Heart left ventricle (tissue), 16 donors: ENCODE data around the gene ADAMTS12. TPM values are rescaled to one million over a fixed set of nuclear protein-coding genes. Genes with fewer than 3 reads are reported as not detected.

ENCODE experiments used
- ATAC-seq, 4 donors: fragments of 200-7000 bp; cut with Tn5 transposase; one replicate each; pipeline ENCODE4 v1.9.1; 2020 to 2022; ENCODE audit warnings: moderate library complexity in 4 of 4, mild to moderate bottlenecking in 3 of 4, moderate number of reproducible peaks in 1 of 4
- DNase-seq, 5 donors: peaks; one replicate each; pipeline ENCODE4 v3.0.0-alpha.2; 2020
- H3K27ac ChIP-seq, 12 donors: fragments of 200-600 bp; sonication (generic) in 4 of 12; one replicate each; pipeline versions ENCODE4 v1.5.0 to v1.8.0; 2016 to 2022; ENCODE audit warnings: mild to moderate bottlenecking in 2 of 12
- H3K27me3 ChIP-seq, 9 donors: fragments of 200-600 bp; sonication (generic) in 2 of 9; one replicate each; pipeline versions ENCODE4 v1.5.1 to v1.8.0; 2016 to 2022; ENCODE audit warnings: mild to moderate bottlenecking in 3 of 9
- H3K36me3 ChIP-seq, 9 donors: fragments of 200-600 bp; sonication (generic) in 2 of 9; one replicate each; pipeline versions ENCODE4 v1.5.0 to v1.8.0; 2018 to 2022; ENCODE audit warnings: mild to moderate bottlenecking in 2 of 9
- H3K4me1 ChIP-seq, 12 donors: fragments of 200-600 bp; sonication (generic) in 4 of 12; one replicate each; pipeline versions ENCODE4 v1.5.0 to v1.8.0; 2016 to 2022; ENCODE audit warnings: mild to moderate bottlenecking in 3 of 12
- H3K4me3 ChIP-seq, 12 donors: fragments of 200-600 bp; sonication (generic) in 4 of 12; one replicate each; pipeline versions ENCODE4 v1.5.0 to v1.8.0; 2017 to 2022; ENCODE audit warnings: mild to moderate bottlenecking in 9 of 12, moderate library complexity in 4 of 12
- H3K9me3 ChIP-seq, 12 donors: fragments of 200-600 bp; sonication (generic) in 4 of 12; one replicate each; pipeline versions ENCODE4 v1.5.0 to v1.8.0; 2016 to 2022; ENCODE audit warnings: mild to moderate bottlenecking in 1 of 12
- POLR2A ChIP-seq, 2 donors: fragments of 450-650 bp; IDR thresholded peaks; one replicate each; pipeline ENCODE4 v1.6.1; 2017; ENCODE audit warnings: antibody characterized with exemption in 2 of 2, mild to moderate bottlenecking in 2 of 2, moderate library complexity in 2 of 2
- WGBS, 4 donors: extraction: QIAGEN DNeasy Blood & Tissue Kit in 2 of 4; methylation state at CpG; one replicate each; pipeline versions ENCODE4 v1.1.5 to v1.1.7; 2013 to 2018; 5-methylcytosine and 5-hydroxymethylcytosine counted together
- intact Hi-C, 10 donors: fragments of 100-400 bp; cut with DNase I; formaldehyde crosslinking; loops; one replicate each; pipeline versions ENCODE4 v1.11.1 to v1.14.2; 2022
- polyA plus RNA-seq, 2 donors: library from polyadenylated mRNA; stranded (reverse); fragments of 200-250 nt; gene quantifications; one replicate each; pipeline ENCODE4 v1.2.3, GENCODE V29; 2013
- total RNA-seq, 9 donors: library from RNA; depleted of rRNA in 2 of 9; stranded (reverse); fragments of >200 nt in 2 of 9; fragmentation: NEBNext Ultra II Directional in 3 of 9; extraction: Animal tissue kit (Norgen Biotek cat#: 25700) in 3 of 9; gene quantifications; one replicate each; pipeline versions ENCODE4 v1.1.0 to v1.2.4, GENCODE V29; 2016 to 2023
- TF ChIP-seq, protein P1 (sequence below), 12 donors: fragments of 200-600 bp; sonication (generic) in 4 of 12; IDR thresholded peaks; one replicate each; pipeline versions ENCODE4 v1.5.0 to v1.8.0; 2018 to 2022; ENCODE audit warnings: antibody characterized with exemption in 12 of 12, mild to moderate bottlenecking in 5 of 12
- donor health status: ischemic (EF 13 %, LVEDD 7.1; RV severe dilation, severe dysfunction).
- donor health status: healthy with polysubstance abuse.
- donor health status: DM: no; HTN: yes; CAD: no.
- donor health status: DM: no; HTN: no; CAD: no.
- donor health status: ischemic (EF 25% LVEDD 6.9; RV normal size, moderate dysfunction).
- donor health status: ischemic (EF 25% LVEDD 5.7; RV mildly dilated, moderate dysfunction).
- donor health status: healthy.
- donor health status: DM: yes; HTN: yes; CAD: no.
- donor health status: ischemic (EF 35%, LVEDD 5.7; RV mildly dilated, moderate dysfunction).
- donor health status: nonischemic (EF 11% LVEDD 7.7; RV severe dilation, severe dysfunction).
- donor health status: DM: yes; HTN: yes; CAD: no.
- donor health status: PGD.
- donor health status: ischemic (EF 29% LVEDD 5.4; RV normal size, mild dysfunction).
- donor health status: nonischemic (EF 23%, LVEDD 6.1; RV moderate dilation, normal function).

The ADAMTS12 gene
- total and polyA plus RNA-seq, 11 donors: 0.72 to 4.7 (median 1.7) TPM

DNA sequence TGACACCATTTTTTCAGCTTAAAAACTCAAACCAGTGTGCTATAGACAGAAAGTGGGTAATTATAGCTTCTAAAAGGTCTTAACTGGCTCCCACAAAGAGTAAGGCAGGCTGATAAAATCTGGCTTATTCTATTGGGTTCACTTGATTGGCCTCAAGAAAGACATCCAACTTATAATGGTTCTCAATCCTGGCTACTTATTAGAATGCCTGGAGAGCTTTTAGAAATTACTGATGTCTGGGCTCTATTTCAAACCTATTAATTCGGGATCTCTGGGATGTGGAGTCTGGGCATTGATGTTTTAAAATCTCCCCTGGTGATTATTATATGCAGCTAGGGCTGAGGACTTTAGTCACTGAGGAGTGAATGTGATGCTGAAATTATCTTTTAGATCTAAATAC is 263.0 kb downstream of the ADAMTS12 start:
- Histone ChIP-seq H3K9me3 (no peaks in the 10 kb centered on the region), H3K27ac (no peak overlapping the region), H3K4me1 (no peaks in the 10 kb centered on the region), H3K36me3 (no peaks in the 10 kb centered on the region), H3K4me3 (no peak overlapping the region), H3K27me3 (no peaks in the 10 kb centered on the region)
- ATAC-seq: no peak
- TF ChIP-seq, protein P1, sequence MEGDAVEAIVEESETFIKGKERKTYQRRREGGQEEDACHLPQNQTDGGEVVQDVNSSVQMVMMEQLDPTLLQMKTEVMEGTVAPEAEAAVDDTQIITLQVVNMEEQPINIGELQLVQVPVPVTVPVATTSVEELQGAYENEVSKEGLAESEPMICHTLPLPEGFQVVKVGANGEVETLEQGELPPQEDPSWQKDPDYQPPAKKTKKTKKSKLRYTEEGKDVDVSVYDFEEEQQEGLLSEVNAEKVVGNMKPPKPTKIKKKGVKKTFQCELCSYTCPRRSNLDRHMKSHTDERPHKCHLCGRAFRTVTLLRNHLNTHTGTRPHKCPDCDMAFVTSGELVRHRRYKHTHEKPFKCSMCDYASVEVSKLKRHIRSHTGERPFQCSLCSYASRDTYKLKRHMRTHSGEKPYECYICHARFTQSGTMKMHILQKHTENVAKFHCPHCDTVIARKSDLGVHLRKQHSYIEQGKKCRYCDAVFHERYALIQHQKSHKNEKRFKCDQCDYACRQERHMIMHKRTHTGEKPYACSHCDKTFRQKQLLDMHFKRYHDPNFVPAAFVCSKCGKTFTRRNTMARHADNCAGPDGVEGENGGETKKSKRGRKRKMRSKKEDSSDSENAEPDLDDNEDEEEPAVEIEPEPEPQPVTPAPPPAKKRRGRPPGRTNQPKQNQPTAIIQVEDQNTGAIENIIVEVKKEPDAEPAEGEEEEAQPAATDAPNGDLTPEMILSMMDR (IDR thresholded peaks at IDR 0.05): no peak
- no peak for TF ChIP-seq POLR2A (IDR thresholded peaks at IDR 0.05)
- DNase-seq: no peak
- 77 to 100% (median 85%) methylated on average over 1 of the region's 1 CpG for WGBS, 4 donors
- intact Hi-C loops: no loop called here

DNA sequence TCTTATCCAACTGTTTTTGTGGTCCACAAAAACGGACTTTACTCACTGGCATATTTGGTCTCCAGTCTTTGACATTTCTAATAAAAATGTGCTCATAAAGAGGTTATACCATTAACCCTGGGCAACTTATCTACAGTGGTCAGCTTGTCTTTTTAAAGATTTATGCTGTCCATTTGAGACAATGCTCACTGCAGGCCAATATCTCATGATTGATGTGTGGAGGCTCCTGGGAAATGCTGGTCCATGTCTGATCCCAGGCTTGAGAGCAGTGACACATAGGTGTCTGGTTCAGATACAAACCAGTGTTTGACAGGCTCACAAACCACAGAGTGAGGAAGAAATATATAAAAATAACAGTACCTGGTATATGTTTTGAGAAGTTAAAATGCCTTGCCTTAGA is 270.3 kb downstream of the ADAMTS12 start:
- H3K9me3 ChIP-seq: no peaks in the 10 kb centered on the region
- H3K27ac ChIP-seq: no peak overlapping the region
- intact Hi-C loops: no loop called here
- no peaks in the 10 kb centered on the region for H3K27me3 ChIP-seq
- no peaks in the 10 kb centered on the region for H3K4me1 ChIP-seq
- 77 to 87% (median 83%) methylated on average over 1 of the region's 1 CpG for WGBS, 4 donors
- no peaks in the 10 kb centered on the region for H3K36me3 ChIP-seq
- ATAC-seq (no peak), DNase-seq (no peak)
- TF ChIP-seq POLR2A (IDR thresholded peaks at IDR 0.05): no peak
- TF ChIP-seq, protein P1 (IDR thresholded peaks at IDR 0.05): no peak
- H3K4me3 ChIP-seq: no peak overlapping the region

DNA sequence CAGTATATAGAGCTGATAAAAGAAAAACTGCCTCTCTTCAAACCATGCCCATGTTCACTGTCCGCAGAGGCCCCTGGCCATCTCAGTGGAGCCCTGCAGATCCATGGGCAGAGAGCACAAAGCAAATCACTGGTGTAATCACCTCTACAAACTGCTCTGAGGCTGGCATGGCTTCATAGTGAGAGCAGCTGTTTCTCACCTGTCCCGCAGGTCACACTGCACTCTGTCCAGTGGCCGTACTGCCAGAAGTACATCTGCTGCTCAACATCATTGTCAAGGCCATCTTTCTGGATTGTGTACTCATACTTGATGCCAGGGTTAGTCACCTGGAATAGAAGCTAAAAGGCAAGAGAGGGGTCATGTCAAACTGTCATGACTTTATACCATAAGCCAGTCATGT is 277.8 kb downstream of the ADAMTS12 start:
- no peak overlapping the region for H3K27ac ChIP-seq
- TF ChIP-seq, protein P1 (IDR thresholded peaks at IDR 0.05): no peak
- no peak for TF ChIP-seq POLR2A (IDR thresholded peaks at IDR 0.05)
- H3K9me3 ChIP-seq: no peaks in the 10 kb centered on the region
- 95 to 99% (median 96%) methylated on average over 3 of the region's 3 CpGs for WGBS, 4 donors
- no peaks in the 10 kb centered on the region for H3K27me3 ChIP-seq
- no peak overlapping the region for H3K4me3 ChIP-seq
- intact Hi-C loops: no loop called here
- no peaks in the 10 kb centered on the region for H3K4me1 ChIP-seq
- DNase-seq (no peak), ATAC-seq (no peak)
- H3K36me3 ChIP-seq: peaks cover 0 to 8% (median 0%) of the 10 kb centered on the region in 9 donors

DNA sequence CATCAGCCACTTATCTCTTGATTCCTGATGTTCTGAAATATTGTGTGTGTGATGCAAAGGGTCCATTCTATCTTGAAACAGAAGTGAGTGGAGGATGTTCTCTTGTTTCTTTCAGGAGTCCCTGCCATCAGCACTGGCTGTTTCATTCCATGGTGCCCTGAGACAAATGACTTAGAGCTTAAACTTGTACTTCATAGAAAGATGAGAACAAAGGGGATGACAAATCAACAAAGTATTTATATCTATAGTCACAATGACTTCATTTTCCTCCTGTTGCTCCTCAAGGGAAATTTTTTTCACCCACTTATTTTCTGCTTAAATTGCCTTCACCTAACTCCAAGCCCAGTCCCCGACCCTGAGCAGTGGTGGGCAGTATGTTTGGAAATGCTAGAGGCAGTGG is 279.4 kb downstream of the ADAMTS12 start:
- H3K4me1 ChIP-seq: peaks cover 0 to 2% (median 0%) of the 10 kb centered on the region in 12 donors
- H3K27me3 ChIP-seq: no peaks in the 10 kb centered on the region
- no peak for DNase-seq
- intact Hi-C loops: no loop called here
- ATAC-seq: no peak
- WGBS, 4 donors: 61 to 100% (median 69%) methylated on average over 1 of the region's 1 CpG
- H3K36me3 ChIP-seq: peaks cover 0 to 8% (median 0%) of the 10 kb centered on the region in 9 donors
- no peak overlapping the region for H3K4me3 ChIP-seq
- H3K27ac ChIP-seq: no peak overlapping the region
- TF ChIP-seq, protein P1 (IDR thresholded peaks at IDR 0.05): no peak
- TF ChIP-seq POLR2A (IDR thresholded peaks at IDR 0.05): no peak
- H3K9me3 ChIP-seq: no peaks in the 10 kb centered on the region
